ENCODE data around the gene REV1.

- TF ChIP-seq MYNN (tag by site-specific recombination; IDR thresholded peaks at IDR 0.05; ENCODE audit: borderline replicate concordance) (no peak), CTCF (tag by site-specific recombination; IDR thresholded peaks at IDR 0.05) (no peak), BCL11A (tag by site-specific recombination; IDR thresholded peaks at IDR 0.05; ENCODE audit: low read depth) (no peak), ZNF513 (tag by site-specific recombination; IDR thresholded peaks at IDR 0.05) (no peak), HOXC10 (CRISPR knock-in tag; IDR thresholded peaks at IDR 0.05) (no peak), TCF7L2 (IDR thresholded peaks at IDR 0.05; ENCODE audit: borderline replicate concordance, low read depth, low read length) (no peak), ZNF132 (tag by site-specific recombination; IDR thresholded peaks at IDR 0.05; ENCODE audit: borderline replicate concordance) (no peak)
- TF ChIP-seq, protein P1, sequence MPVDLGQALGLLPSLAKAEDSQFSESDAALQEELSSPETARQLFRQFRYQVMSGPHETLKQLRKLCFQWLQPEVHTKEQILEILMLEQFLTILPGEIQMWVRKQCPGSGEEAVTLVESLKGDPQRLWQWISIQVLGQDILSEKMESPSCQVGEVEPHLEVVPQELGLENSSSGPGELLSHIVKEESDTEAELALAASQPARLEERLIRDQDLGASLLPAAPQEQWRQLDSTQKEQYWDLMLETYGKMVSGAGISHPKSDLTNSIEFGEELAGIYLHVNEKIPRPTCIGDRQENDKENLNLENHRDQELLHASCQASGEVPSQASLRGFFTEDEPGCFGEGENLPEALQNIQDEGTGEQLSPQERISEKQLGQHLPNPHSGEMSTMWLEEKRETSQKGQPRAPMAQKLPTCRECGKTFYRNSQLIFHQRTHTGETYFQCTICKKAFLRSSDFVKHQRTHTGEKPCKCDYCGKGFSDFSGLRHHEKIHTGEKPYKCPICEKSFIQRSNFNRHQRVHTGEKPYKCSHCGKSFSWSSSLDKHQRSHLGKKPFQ (tag by site-specific recombination; IDR thresholded peaks at IDR 0.05) = no peak
- TF ChIP-seq, protein P2, sequence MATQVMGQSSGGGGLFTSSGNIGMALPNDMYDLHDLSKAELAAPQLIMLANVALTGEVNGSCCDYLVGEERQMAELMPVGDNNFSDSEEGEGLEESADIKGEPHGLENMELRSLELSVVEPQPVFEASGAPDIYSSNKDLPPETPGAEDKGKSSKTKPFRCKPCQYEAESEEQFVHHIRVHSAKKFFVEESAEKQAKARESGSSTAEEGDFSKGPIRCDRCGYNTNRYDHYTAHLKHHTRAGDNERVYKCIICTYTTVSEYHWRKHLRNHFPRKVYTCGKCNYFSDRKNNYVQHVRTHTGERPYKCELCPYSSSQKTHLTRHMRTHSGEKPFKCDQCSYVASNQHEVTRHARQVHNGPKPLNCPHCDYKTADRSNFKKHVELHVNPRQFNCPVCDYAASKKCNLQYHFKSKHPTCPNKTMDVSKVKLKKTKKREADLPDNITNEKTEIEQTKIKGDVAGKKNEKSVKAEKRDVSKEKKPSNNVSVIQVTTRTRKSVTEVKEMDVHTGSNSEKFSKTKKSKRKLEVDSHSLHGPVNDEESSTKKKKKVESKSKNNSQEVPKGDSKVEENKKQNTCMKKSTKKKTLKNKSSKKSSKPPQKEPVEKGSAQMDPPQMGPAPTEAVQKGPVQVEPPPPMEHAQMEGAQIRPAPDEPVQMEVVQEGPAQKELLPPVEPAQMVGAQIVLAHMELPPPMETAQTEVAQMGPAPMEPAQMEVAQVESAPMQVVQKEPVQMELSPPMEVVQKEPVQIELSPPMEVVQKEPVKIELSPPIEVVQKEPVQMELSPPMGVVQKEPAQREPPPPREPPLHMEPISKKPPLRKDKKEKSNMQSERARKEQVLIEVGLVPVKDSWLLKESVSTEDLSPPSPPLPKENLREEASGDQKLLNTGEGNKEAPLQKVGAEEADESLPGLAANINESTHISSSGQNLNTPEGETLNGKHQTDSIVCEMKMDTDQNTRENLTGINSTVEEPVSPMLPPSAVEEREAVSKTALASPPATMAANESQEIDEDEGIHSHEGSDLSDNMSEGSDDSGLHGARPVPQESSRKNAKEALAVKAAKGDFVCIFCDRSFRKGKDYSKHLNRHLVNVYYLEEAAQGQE (tag by site-specific recombination; IDR thresholded peaks at IDR 0.05) = no peak
- TF ChIP-seq, protein P3, sequence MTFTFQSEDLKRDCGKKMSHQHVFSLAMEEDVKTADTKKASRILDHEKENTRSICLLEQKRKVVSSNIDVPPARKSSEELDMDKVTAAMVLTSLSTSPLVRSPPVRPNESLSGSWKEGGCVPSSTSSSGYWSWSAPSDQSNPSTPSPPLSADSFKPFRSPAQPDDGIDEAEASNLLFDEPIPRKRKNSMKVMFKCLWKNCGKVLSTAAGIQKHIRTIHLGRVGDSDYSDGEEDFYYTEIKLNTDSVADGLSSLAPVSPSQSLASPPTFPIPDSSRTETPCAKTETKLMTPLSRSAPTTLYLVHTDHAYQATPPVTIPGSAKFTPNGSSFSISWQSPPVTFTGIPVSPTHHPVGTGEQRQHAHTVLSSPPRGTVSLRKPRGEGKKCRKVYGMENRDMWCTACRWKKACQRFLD (tag by site-specific recombination; IDR thresholded peaks at IDR 0.05) = no peak
- TF ChIP-seq, protein P4, sequence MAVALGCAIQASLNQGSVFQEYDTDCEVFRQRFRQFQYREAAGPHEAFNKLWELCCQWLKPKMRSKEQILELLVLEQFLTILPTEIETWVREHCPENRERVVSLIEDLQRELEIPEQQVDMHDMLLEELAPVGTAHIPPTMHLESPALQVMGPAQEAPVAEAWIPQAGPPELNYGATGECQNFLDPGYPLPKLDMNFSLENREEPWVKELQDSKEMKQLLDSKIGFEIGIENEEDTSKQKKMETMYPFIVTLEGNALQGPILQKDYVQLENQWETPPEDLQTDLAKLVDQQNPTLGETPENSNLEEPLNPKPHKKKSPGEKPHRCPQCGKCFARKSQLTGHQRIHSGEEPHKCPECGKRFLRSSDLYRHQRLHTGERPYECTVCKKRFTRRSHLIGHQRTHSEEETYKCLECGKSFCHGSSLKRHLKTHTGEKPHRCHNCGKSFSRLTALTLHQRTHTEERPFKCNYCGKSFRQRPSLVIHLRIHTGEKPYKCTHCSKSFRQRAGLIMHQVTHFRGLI (tag by site-specific recombination; IDR thresholded peaks at IDR 0.05) = no peak
Observed at GRCh38 chr2:99439971-99440505, 49.8 kb downstream of the REV1 start.
